NCI-H510A treated with DMSO at 0.1 percent for 48 hours (cell line): ENCODE results near the gene ID4.
"Not testable (repeated sequence)": the region's sequence is repeated elsewhere in the genome, so short reads cannot be mapped to it uniquely, and the experiment has no call there.

ENCODE experiments used
- DNase-seq: peaks from one replicate; lab custom pipeline; 2025; lab: John Stamatoyannopoulos, UW

Gene ID4

GRCh38 chr6:19833947-19834346, 3.2 kb upstream of the ID4 start:
- no peak for DNase-seq

GRCh38 chr6:19834858-19835257, 2.3 kb upstream of the ID4 start:
- no peak for DNase-seq

GRCh38 chr6:19835605-19836004, 1.6 kb upstream of the ID4 start:
- no peak for DNase-seq

GRCh38 chr6:19837511-19838441, 606 bp downstream of the ID4 start:
- peak; percentile 27 for DNase-seq

GRCh38 chr6:19838442-19839236, 1.5 kb downstream of the ID4 start:
- DNase-seq = peak; percentile 32

GRCh38 chr6:19839237-19839546, 2.0 kb downstream of the ID4 start:
- DNase-seq = no peak

- DNase-seq = no peak
Observed at GRCh38 chr6:19839788-19840187, 2.6 kb downstream of the ID4 start.

GRCh38 chr6:19841181-19841580, 4.0 kb downstream of the ID4 start:
- DNase-seq = no peak

- no peak for DNase-seq
Observed at GRCh38 chr6:19842030-19842615, 5.0 kb downstream of the ID4 start.

- no peak for DNase-seq
Observed at GRCh38 chr6:19844689-19845088, 7.5 kb downstream of the ID4 start.

GRCh38 chr6:19845266-19846041, 8.3 kb downstream of the ID4 start:
- DNase-seq = no peak

- DNase-seq = no peak
Observed at GRCh38 chr6:19848465-19849029, 11.4 kb downstream of the ID4 start.

GRCh38 chr6:19849196-19849595, 12.0 kb downstream of the ID4 start:
- DNase-seq = no peak

- DNase-seq = no peak
Observed at GRCh38 chr6:19849755-19850154, 12.6 kb downstream of the ID4 start.

- DNase-seq = peak; percentile 74
Observed at GRCh38 chr6:19851241-19852089, 14.3 kb downstream of the ID4 start.

- no peak for DNase-seq
Observed at GRCh38 chr6:19852090-19852457, 14.9 kb downstream of the ID4 start.

- DNase-seq = no peak
Observed at GRCh38 chr6:19852927-19853326, 15.8 kb downstream of the ID4 start.

- not testable (repeated sequence) for DNase-seq
Observed at GRCh38 chr6:19854421-19855015, 17.3 kb downstream of the ID4 start.

GRCh38 chr6:19855536-19855935, 18.4 kb downstream of the ID4 start:
- no peak for DNase-seq

GRCh38 chr6:19857139-19857538, 20.0 kb downstream of the ID4 start:
- DNase-seq = no peak
